Heart left ventricle (tissue), 13 donors: Measurements from ENCODE around the gene C13orf42.

Experiments
- CTCF ChIP-seq, 12 donors: fragments of 200-600 bp; sonication (generic) in 4 of 12; IDR thresholded peaks; one replicate each; pipeline versions ENCODE4 v1.5.0 to v1.8.0; 2018 to 2022; ENCODE audit warnings: antibody characterized with exemption in 12 of 12, mild to moderate bottlenecking in 5 of 12
- POLR2A ChIP-seq, 2 donors: fragments of 450-650 bp; IDR thresholded peaks; one replicate each; pipeline ENCODE4 v1.6.1; 2017; ENCODE audit warnings: antibody characterized with exemption in 2 of 2, mild to moderate bottlenecking in 2 of 2, moderate library complexity in 2 of 2
- donor health status: ischemic (EF 13 %, LVEDD 7.1; RV severe dilation, severe dysfunction).
- donor health status: DM: no; HTN: yes; CAD: no.
- donor health status: DM: no; HTN: no; CAD: no.
- donor health status: ischemic (EF 25% LVEDD 6.9; RV normal size, moderate dysfunction).
- donor health status: ischemic (EF 25% LVEDD 5.7; RV mildly dilated, moderate dysfunction).
- donor health status: ischemic (EF 35%, LVEDD 5.7; RV mildly dilated, moderate dysfunction).
- donor health status: nonischemic (EF 11% LVEDD 7.7; RV severe dilation, severe dysfunction).
- donor health status: DM: yes; HTN: yes; CAD: no.
- donor health status: PGD.
- donor health status: ischemic (EF 29% LVEDD 5.4; RV normal size, mild dysfunction).
- donor health status: nonischemic (EF 23%, LVEDD 6.1; RV moderate dilation, normal function).

- TF ChIP-seq POLR2A (IDR thresholded peaks at IDR 0.05) (no peak), CTCF (IDR thresholded peaks at IDR 0.05) (no peak)
Observed at GRCh38 chr13:51066091-51066831, 44.8 kb downstream of the C13orf42 start.
